ENCODE data around the gene EIF2AK3. TPM values are rescaled to one million over a fixed set of nuclear protein-coding genes. Genes with fewer than 3 reads are reported as not detected.

EIF2AK3 gene
- total and polyA plus RNA-seq, 10 of the 15 experiments (the other 5 are each of a cell fraction or from before 2014, with no cell fraction given) = 5.0 to 44.7 (median 22.4) TPM

GRCh38 chr2:88554189-88554588 lies 73.1 kb downstream of the EIF2AK3 start (continued):
- TF ChIP-seq PRDM15 (CRISPR knock-in tag; IDR thresholded peaks at IDR 0.05) (no peak), RBBP5 (conservative IDR thresholded peaks at IDR 0.05) (no peak), EZH2 (IDR thresholded peaks at IDR 0.05; ENCODE audit: borderline replicate concordance, control insufficient read depth, low read depth, low read length) (no peak), NFYA (IDR thresholded peaks at IDR 0.05; ENCODE audit: borderline replicate concordance, low read depth, low read length) (no peak), PKNOX1 (IDR thresholded peaks at IDR 0.05) (no peak), POU2F2 (IDR thresholded peaks at IDR 0.05; ENCODE audit: borderline replicate concordance, low read depth, low read length) (no peak), RAD21 (IDR thresholded peaks at IDR 0.05; ENCODE audit: insufficient read depth, low read depth, low read length) (peak; percentile 42), REST (IDR thresholded peaks at IDR 0.05; ENCODE audit: low read depth, low read length) (no peak)
